Central memory CD8-positive, alpha-beta T cell (primary cell): Measurements from ENCODE around the gene KCNMA1.

Source experiments
- ATAC-seq: fragments of 150-1000 bp; cut with Tn5 transposase; replicated peaks from 2 replicates; pipeline ENCODE4 v1.10.0; 2022; ENCODE audit warnings: mild to moderate bottlenecking, moderate FRiP score, moderate number of reproducible peaks; ENCODE audit not compliant: poor library complexity, severe bottlenecking; ENCODE audit errors: extremely low read depth
- DNase-seq, 2 donors: peaks; one replicate each; pipeline ENCODE4 v3.0.0; 2021; ENCODE audit warnings: low spot score in 2 of 2
- H3K27ac Mint-ChIP-seq: one replicate; pipeline ENCODE4 v1.8.0; 2022; ENCODE audit warnings: low read depth, mild to moderate bottlenecking, moderate library complexity, mixed read lengths
- H3K27me3 Mint-ChIP-seq: one replicate; pipeline ENCODE4 v1.8.0; 2022; ENCODE audit warnings: mixed read lengths
- H3K36me3 Mint-ChIP-seq: one replicate; pipeline ENCODE4 v1.8.0; 2022; ENCODE audit warnings: mild to moderate bottlenecking, moderate library complexity, mixed read lengths; ENCODE audit not compliant: insufficient read depth
- H3K4me1 Mint-ChIP-seq: one replicate; pipeline ENCODE4 v1.8.0; 2022; ENCODE audit warnings: mixed read lengths
- H3K4me3 Mint-ChIP-seq: one replicate; pipeline ENCODE4 v1.8.0; 2022; ENCODE audit warnings: mild to moderate bottlenecking, moderate library complexity, mixed read lengths
- H3K9me3 Mint-ChIP-seq: one replicate; pipeline ENCODE4 v1.8.0; 2022; ENCODE audit warnings: mixed read lengths

The KCNMA1 gene

GRCh38 chr10:77494756-77495541, 142.7 kb downstream of the KCNMA1 start:
- H3K9me3 Mint-ChIP-seq, result no peaks in the 10 kb centered on the region
- peaks cover 27% of the 10 kb centered on the region for H3K27me3 Mint-ChIP-seq
- no peaks in the 10 kb centered on the region for H3K4me1 Mint-ChIP-seq
- H3K4me3 Mint-ChIP-seq, result no peak overlapping the region
- no peaks in the 10 kb centered on the region for H3K36me3 Mint-ChIP-seq
- H3K27ac Mint-ChIP-seq, result no peak overlapping the region
- DNase-seq (no peak), ATAC-seq (no peak)

- no peaks in the 10 kb centered on the region for H3K9me3 Mint-ChIP-seq
- no peaks in the 10 kb centered on the region for H3K4me1 Mint-ChIP-seq
- ATAC-seq, result no peak
These were observed 143.3 kb downstream of the KCNMA1 start for GRCh38 chr10:77494327-77494726.

GRCh38 chr10:77493851-77494261, 143.8 kb downstream of the KCNMA1 start:
- no peaks in the 10 kb centered on the region for H3K9me3 Mint-ChIP-seq
- H3K36me3 Mint-ChIP-seq, result no peaks in the 10 kb centered on the region
- DNase-seq (no peak), ATAC-seq (no peak)
- H3K4me1 Mint-ChIP-seq, result no peaks in the 10 kb centered on the region
- no peak overlapping the region for H3K27ac Mint-ChIP-seq
- no peak overlapping the region for H3K4me3 Mint-ChIP-seq
- H3K27me3 Mint-ChIP-seq, result peaks cover 27% of the 10 kb centered on the region

More at GRCh38 chr10:77494327-77494726, 143.3 kb downstream of the KCNMA1 start:
- Mint-ChIP-seq H3K27ac (no peak overlapping the region), H3K27me3 (peaks cover 27% of the 10 kb centered on the region), H3K4me3 (no peak overlapping the region), H3K36me3 (no peaks in the 10 kb centered on the region)
- DNase-seq, result no peak

- no peak overlapping the region for H3K27ac Mint-ChIP-seq
These were observed 144.3 kb downstream of the KCNMA1 start for GRCh38 chr10:77493239-77493806.

GRCh38 chr10:77492368-77492994, 145.1 kb downstream of the KCNMA1 start:
- Mint-ChIP-seq H3K4me1 (no peaks in the 10 kb centered on the region), H3K27ac (no peak overlapping the region), H3K4me3 (no peak overlapping the region), H3K27me3 (peaks cover 27% of the 10 kb centered on the region), H3K9me3 (no peaks in the 10 kb centered on the region), H3K36me3 (no peaks in the 10 kb centered on the region)
- ATAC-seq (no peak), DNase-seq (no peak)

More at GRCh38 chr10:77493239-77493806, 144.3 kb downstream of the KCNMA1 start:
- Mint-ChIP-seq H3K9me3 (no peaks in the 10 kb centered on the region), H3K4me3 (no peak overlapping the region), H3K36me3 (no peaks in the 10 kb centered on the region), H3K27me3 (peaks cover 27% of the 10 kb centered on the region), H3K4me1 (no peaks in the 10 kb centered on the region)
- no peak for DNase-seq
- ATAC-seq, result no peak

- no peak for ATAC-seq
- DNase-seq, result no peak
- Mint-ChIP-seq H3K36me3 (no peaks in the 10 kb centered on the region), H3K4me3 (no peak overlapping the region), H3K27ac (no peak overlapping the region), H3K9me3 (no peaks in the 10 kb centered on the region), H3K4me1 (no peaks in the 10 kb centered on the region), H3K27me3 (peaks cover 27% of the 10 kb centered on the region)
These were observed 146.9 kb downstream of the KCNMA1 start for GRCh38 chr10:77490534-77491314.

GRCh38 chr10:77486517-77486916, 151.1 kb downstream of the KCNMA1 start:
- Mint-ChIP-seq H3K27me3 (peaks cover 9% of the 10 kb centered on the region), H3K4me1 (no peaks in the 10 kb centered on the region), H3K36me3 (no peaks in the 10 kb centered on the region), H3K4me3 (no peak overlapping the region), H3K27ac (no peak overlapping the region), H3K9me3 (no peaks in the 10 kb centered on the region)
- ATAC-seq, result no peak
- DNase-seq, result no peak

- DNase-seq (no peak), ATAC-seq (no peak)
- Mint-ChIP-seq H3K27ac (no peak overlapping the region), H3K9me3 (no peaks in the 10 kb centered on the region), H3K36me3 (no peaks in the 10 kb centered on the region), H3K4me3 (no peak overlapping the region), H3K27me3 (peaks cover 9% of the 10 kb centered on the region), H3K4me1 (no peaks in the 10 kb centered on the region)
These were observed 151.8 kb downstream of the KCNMA1 start for GRCh38 chr10:77485847-77486246.

GRCh38 chr10:77482072-77482471, 155.5 kb downstream of the KCNMA1 start:
- DNase-seq (no peak), ATAC-seq (no peak)
- Mint-ChIP-seq H3K4me1 (no peaks in the 10 kb centered on the region), H3K9me3 (no peaks in the 10 kb centered on the region), H3K27ac (no peak overlapping the region), H3K4me3 (no peak overlapping the region), H3K36me3 (no peaks in the 10 kb centered on the region), H3K27me3 (peaks cover 24% of the 10 kb centered on the region)

GRCh38 chr10:77479586-77479985, 158.0 kb downstream of the KCNMA1 start:
- H3K4me1 Mint-ChIP-seq, result no peaks in the 10 kb centered on the region
- no peak overlapping the region for H3K27ac Mint-ChIP-seq

GRCh38 chr10:77478962-77479359, 158.6 kb downstream of the KCNMA1 start:
- peaks cover 24% of the 10 kb centered on the region for H3K27me3 Mint-ChIP-seq
- no peak overlapping the region for H3K4me3 Mint-ChIP-seq
- no peak overlapping the region for H3K27ac Mint-ChIP-seq
- DNase-seq (no peak), ATAC-seq (no peak)
- H3K36me3 Mint-ChIP-seq, result no peaks in the 10 kb centered on the region
- H3K9me3 Mint-ChIP-seq, result no peaks in the 10 kb centered on the region
- H3K4me1 Mint-ChIP-seq, result no peaks in the 10 kb centered on the region

More at GRCh38 chr10:77479586-77479985, 158.0 kb downstream of the KCNMA1 start:
- Mint-ChIP-seq H3K4me3 (no peak overlapping the region), H3K36me3 (no peaks in the 10 kb centered on the region), H3K9me3 (no peaks in the 10 kb centered on the region), H3K27me3 (peaks cover 24% of the 10 kb centered on the region)
- DNase-seq, result no peak
- ATAC-seq, result no peak

- Mint-ChIP-seq H3K9me3 (no peaks in the 10 kb centered on the region), H3K4me3 (no peak overlapping the region), H3K27ac (no peak overlapping the region), H3K36me3 (no peaks in the 10 kb centered on the region), H3K4me1 (no peaks in the 10 kb centered on the region), H3K27me3 (peaks cover 20% of the 10 kb centered on the region)
- ATAC-seq (no peak), DNase-seq (no peak)
These were observed 159.2 kb downstream of the KCNMA1 start for GRCh38 chr10:77478247-77478961.
